Activated naive CD8-positive, alpha-beta T cell treated with anti-CD3 and anti-CD28 coated beads, Interleukin-2, amount 10 ng/mL, durations not matched to agents 7 days and 5 days (primary cell): ENCODE data around the gene KRTAP10-11. TPM values are rescaled to one million over a fixed set of nuclear protein-coding genes. Genes with fewer than 3 reads are reported as not detected.
"Not testable (repeated sequence)": the region's sequence is repeated elsewhere in the genome, so short reads cannot be mapped to it uniquely, and the experiment has no call there.

Experiments used
- ATAC-seq: fragments of 150-1000 bp; cut with Tn5 transposase; one replicate; pipeline ENCODE4 v1.10.0; 2021; ENCODE audit warnings: low read depth, moderate library complexity
- POLR2A ChIA-PET: fragments of 350-600 bp; sonication (Branson Sonifier 250); formaldehyde crosslinking; loops from one replicate; lab custom pipeline; 2021; ENCODE audit warnings: antibody characterized with exemption; lab: Charles Lee
- DNase-seq: peaks from one replicate; pipeline ENCODE4 v3.0.0; 2021
- H3K27ac Mint-ChIP-seq: one replicate; pipeline ENCODE4 v1.8.0; 2022; ENCODE audit warnings: mild to moderate bottlenecking, mixed read lengths
- H3K27me3 Mint-ChIP-seq: one replicate; pipeline ENCODE4 v1.8.0; 2022; ENCODE audit warnings: mild to moderate bottlenecking, moderate library complexity, mixed read lengths
- H3K36me3 Mint-ChIP-seq: one replicate; pipeline ENCODE4 v1.8.0; 2021; ENCODE audit warnings: mild to moderate bottlenecking, mixed read lengths
- H3K4me1 Mint-ChIP-seq: one replicate; pipeline ENCODE4 v1.8.0; 2021; ENCODE audit warnings: mixed read lengths
- H3K4me3 Mint-ChIP-seq: one replicate; pipeline ENCODE4 v1.8.0; 2022; ENCODE audit warnings: mild to moderate bottlenecking, moderate library complexity, mixed read lengths
- H3K9me3 Mint-ChIP-seq: one replicate; pipeline ENCODE4 v1.8.0; 2021; ENCODE audit warnings: mixed read lengths
- total RNA-seq, 2 experiments: library from RNA; stranded (reverse); gene quantifications; one replicate each; pipeline ENCODE4 v1.2.3, GENCODE V29; 2021

KRTAP10-11 gene
- not detected for total RNA-seq

GRCh38 chr21:44646366-44647221 is at the start of gene KRTAP10-11:
Gene KRTAP10-11 (plus strand): TSS chr21:44646414. CDS start chr21:44646459, 45 bp downstream.
- H3K4me1 Mint-ChIP-seq, ATAC-seq, H3K27ac Mint-ChIP-seq, POLR2A ChIA-PET, H3K4me3 Mint-ChIP-seq, DNase-seq, H3K36me3 Mint-ChIP-seq, H3K27me3 Mint-ChIP-seq: not testable (repeated sequence)
- peaks cover 15% of the 10 kb centered on the region for H3K9me3 Mint-ChIP-seq

- Mint-ChIP-seq H3K4me3 (no peak overlapping the region), H3K27ac (no peak overlapping the region), H3K27me3 (peaks cover 4% of the 10 kb centered on the region), H3K9me3 (no peaks in the 10 kb centered on the region), H3K4me1 (peaks cover 1% of the 10 kb centered on the region), H3K36me3 (no peaks in the 10 kb centered on the region)
- DNase-seq = no peak
- POLR2A ChIA-PET = no interaction called here
- no peak for ATAC-seq
Measured at GRCh38 chr21:44598061-44598460, 48.2 kb upstream of the KRTAP10-11 start.

- H3K4me3 Mint-ChIP-seq = no peak overlapping the region
- no peak for DNase-seq
- ATAC-seq = no peak
- no peaks in the 10 kb centered on the region for H3K4me1 Mint-ChIP-seq
- H3K36me3 Mint-ChIP-seq = no peaks in the 10 kb centered on the region
- POLR2A ChIA-PET = no interaction called here
- H3K9me3 Mint-ChIP-seq = no peaks in the 10 kb centered on the region
- no peak overlapping the region for H3K27ac Mint-ChIP-seq
- H3K27me3 Mint-ChIP-seq = peaks cover 4% of the 10 kb centered on the region
Measured at GRCh38 chr21:44599264-44600029, 46.8 kb upstream of the KRTAP10-11 start.

GRCh38 chr21:44600118-44600978 is 45.9 kb upstream of the KRTAP10-11 start, which contains the start of gene KRTAP10-7:
Gene KRTAP10-7 (plus strand): TSS chr21:44600597. CDS start chr21:44600622, 25 bp downstream.
- H3K4me3 Mint-ChIP-seq, H3K36me3 Mint-ChIP-seq, H3K9me3 Mint-ChIP-seq, ATAC-seq, H3K4me1 Mint-ChIP-seq, DNase-seq, H3K27me3 Mint-ChIP-seq, POLR2A ChIA-PET, H3K27ac Mint-ChIP-seq: not testable (repeated sequence)

- H3K4me3 Mint-ChIP-seq, ATAC-seq, H3K4me1 Mint-ChIP-seq, H3K27ac Mint-ChIP-seq, H3K9me3 Mint-ChIP-seq, DNase-seq, H3K27me3 Mint-ChIP-seq, POLR2A ChIA-PET, H3K36me3 Mint-ChIP-seq: not testable (repeated sequence)
Measured at GRCh38 chr21:44601091-44601490, 45.1 kb upstream of the KRTAP10-11 start.

GRCh38 chr21:44601596-44602462 is 44.4 kb upstream of the KRTAP10-11 start:
- H3K9me3 Mint-ChIP-seq = peaks cover 8% of the 10 kb centered on the region
- no peaks in the 10 kb centered on the region for H3K4me1 Mint-ChIP-seq
- DNase-seq (no peak), ATAC-seq (no peak)
- no peak overlapping the region for H3K4me3 Mint-ChIP-seq
- POLR2A ChIA-PET = no interaction called here
- H3K36me3 Mint-ChIP-seq = no peaks in the 10 kb centered on the region
- no peak overlapping the region for H3K27ac Mint-ChIP-seq
- peaks cover 10% of the 10 kb centered on the region for H3K27me3 Mint-ChIP-seq

- Mint-ChIP-seq H3K36me3 (no peaks in the 10 kb centered on the region), H3K27ac (no peak overlapping the region), H3K9me3 (peaks cover 8% of the 10 kb centered on the region), H3K4me3 (no peak overlapping the region), H3K4me1 (no peaks in the 10 kb centered on the region), H3K27me3 (peaks cover 10% of the 10 kb centered on the region)
- no peak for DNase-seq
- POLR2A ChIA-PET = no interaction called here
- no peak for ATAC-seq
Measured at GRCh38 chr21:44602463-44602850, 43.8 kb upstream of the KRTAP10-11 start.

- no peaks in the 10 kb centered on the region for H3K4me1 Mint-ChIP-seq
- ATAC-seq = no peak
- no peak overlapping the region for H3K27ac Mint-ChIP-seq
- H3K9me3 Mint-ChIP-seq = peaks cover 10% of the 10 kb centered on the region
- POLR2A ChIA-PET = no interaction called here
- no peaks in the 10 kb centered on the region for H3K36me3 Mint-ChIP-seq
- DNase-seq = no peak
- H3K27me3 Mint-ChIP-seq = peaks cover 5% of the 10 kb centered on the region
- no peak overlapping the region for H3K4me3 Mint-ChIP-seq
Measured at GRCh38 chr21:44603109-44603875, 42.9 kb upstream of the KRTAP10-11 start.

GRCh38 chr21:44603911-44604310 is 42.3 kb upstream of the KRTAP10-11 start:
- H3K27me3 Mint-ChIP-seq = peaks cover 8% of the 10 kb centered on the region
- H3K9me3 Mint-ChIP-seq = peaks cover 12% of the 10 kb centered on the region
- DNase-seq = no peak
- H3K4me1 Mint-ChIP-seq = no peaks in the 10 kb centered on the region
- peaks cover under 1% of the 10 kb centered on the region for H3K36me3 Mint-ChIP-seq
- no peak for ATAC-seq
- H3K4me3 Mint-ChIP-seq = no peak overlapping the region
- POLR2A ChIA-PET = no interaction called here
- no peak overlapping the region for H3K27ac Mint-ChIP-seq

GRCh38 chr21:44606495-44606894 is 39.7 kb upstream of the KRTAP10-11 start:
- H3K36me3 Mint-ChIP-seq = peaks cover 2% of the 10 kb centered on the region
- DNase-seq (no peak), ATAC-seq (no peak)
- H3K27ac Mint-ChIP-seq = no peak overlapping the region
- peaks cover 22% of the 10 kb centered on the region for H3K9me3 Mint-ChIP-seq
- H3K4me1 Mint-ChIP-seq = no peaks in the 10 kb centered on the region
- POLR2A ChIA-PET = no interaction called here
- H3K4me3 Mint-ChIP-seq = no peak overlapping the region
- peaks cover 13% of the 10 kb centered on the region for H3K27me3 Mint-ChIP-seq

GRCh38 chr21:44609193-44609592 is 37.0 kb upstream of the KRTAP10-11 start:
- no peak overlapping the region for H3K4me3 Mint-ChIP-seq
- no peak overlapping the region for H3K27ac Mint-ChIP-seq
- POLR2A ChIA-PET = no interaction called here
- H3K36me3 Mint-ChIP-seq = peaks cover 2% of the 10 kb centered on the region
- DNase-seq (no peak), ATAC-seq (no peak)
- no peaks in the 10 kb centered on the region for H3K4me1 Mint-ChIP-seq
- H3K27me3 Mint-ChIP-seq = peaks cover 13% of the 10 kb centered on the region
- H3K9me3 Mint-ChIP-seq = peaks cover 23% of the 10 kb centered on the region
